IMR-90 (cell line): ENCODE measurements around the gene TTLL7. TPM values are rescaled to one million over a fixed set of nuclear protein-coding genes. Genes with fewer than 3 reads are reported as not detected.
"Not testable (repeated sequence)": the region's sequence is repeated elsewhere in the genome, so short reads cannot be mapped to it uniquely, and the experiment has no call there.

ENCODE experiments used
- ATAC-seq: fragments of 200-7000 bp; cut with Tn5 transposase; 2 replicates; pipeline ENCODE4 v1.9.1; 2020; ENCODE audit warnings: low read depth, mild to moderate bottlenecking, moderate library complexity
- BruUV-seq: library from RNA; stranded (reverse); fragments of 400-500 nt; replicated peaks from 2 replicates; lab custom pipeline; 2021; lab: Mats Ljungman, UMichigan
- CTCF ChIA-PET: fragments of 300-600 bp; formaldehyde crosslinking; extraction: SDS; loops from one replicate; lab custom pipeline; 2021; ENCODE audit warnings: antibody characterized with exemption; lab: Yijun Ruan, JAX
- POLR2A ChIA-PET: fragments of 300-600 bp; sonication (Branson Sonifier 250); formaldehyde crosslinking; loops from one replicate; lab custom pipeline; 2022; ENCODE audit warnings: antibody characterized with exemption; ENCODE audit not compliant: unreplicated experiment; lab: Charles Lee
- DNase-seq: peaks from one replicate; pipeline ENCODE4 v3.0.0; 2013
- H2AFZ ChIP-seq: replicated peaks from 2 replicates; pipeline ENCODE3; 2013; ENCODE audit warnings: low read length, mild to moderate bottlenecking; ENCODE audit not compliant: poor library complexity
- H2AK5ac ChIP-seq: 2 replicates; pipeline ENCODE4 v1.6.1; 2013; ENCODE audit warnings: low read depth, low read length, inconsistent platforms
- H2AK9ac ChIP-seq: replicated peaks from 2 replicates; pipeline ENCODE3; 2013; ENCODE audit warnings: mild to moderate bottlenecking, low read depth, low read length, moderate library complexity; ENCODE audit not compliant: poor library complexity
- H2BK120ac ChIP-seq: 2 replicates; pipeline ENCODE4 v1.6.1; 2013; ENCODE audit warnings: low read depth, low read length, inconsistent platforms
- H2BK15ac ChIP-seq: 3 replicates; pipeline ENCODE4 v1.6.1; 2013; ENCODE audit warnings: low read depth, low read length, inconsistent platforms
- H2BK20ac ChIP-seq: 2 replicates; pipeline ENCODE4 v1.6.1; 2013; ENCODE audit warnings: low read depth, mild to moderate bottlenecking, inconsistent platforms, low read length, moderate library complexity
- H2BK5ac ChIP-seq: 2 replicates; pipeline ENCODE4 v1.6.1; 2013; ENCODE audit warnings: mild to moderate bottlenecking, low read depth, low read length, inconsistent platforms; ENCODE audit not compliant: poor library complexity, severe bottlenecking
- H3K14ac ChIP-seq: replicated peaks from 2 replicates; pipeline ENCODE4 v1.6.1; 2013; ENCODE audit warnings: low read depth, low read length, inconsistent platforms
- H3K18ac ChIP-seq: 2 replicates; pipeline ENCODE4 v1.6.1; 2013; ENCODE audit warnings: low read depth, low read length, control low read depth
- H3K23ac ChIP-seq: 2 replicates; pipeline ENCODE4 v1.6.1; 2013; ENCODE audit warnings: low read depth, low read length, inconsistent platforms
- H3K27ac ChIP-seq: 2 replicates; pipeline ENCODE4 v1.5.1; 2013; ENCODE audit warnings: mild to moderate bottlenecking, control low read depth, low read length; ENCODE audit not compliant: insufficient read depth
- H3K27me3 ChIP-seq: 2 replicates; pipeline ENCODE4 v1.6.1; 2013; ENCODE audit warnings: low read length; ENCODE audit not compliant: control insufficient read depth, insufficient read depth
- H3K36me3 ChIP-seq: 2 replicates; pipeline ENCODE4 v1.6.1; 2013; ENCODE audit warnings: low read length, mixed read lengths; ENCODE audit not compliant: control insufficient read depth, insufficient read depth
- H3K4ac ChIP-seq: 2 replicates; pipeline ENCODE4 v1.6.1; 2013; ENCODE audit warnings: low read depth, low read length, inconsistent platforms
- H3K4me1 ChIP-seq: 2 replicates; pipeline ENCODE4 v1.6.1; 2013; ENCODE audit warnings: low read length, mixed read lengths; ENCODE audit not compliant: control insufficient read depth, insufficient read depth
- H3K4me2 ChIP-seq: 2 replicates; pipeline ENCODE4 v1.6.1; 2013; ENCODE audit warnings: low read depth, mild to moderate bottlenecking, control low read depth, low read length, moderate library complexity
- H3K4me3 ChIP-seq: 2 replicates; pipeline ENCODE4 v1.5.1; 2013; ENCODE audit warnings: low read depth, mild to moderate bottlenecking, control low read depth, low read length, moderate library complexity; ENCODE audit not compliant: insufficient read depth
- H3K56ac ChIP-seq: 2 replicates; pipeline ENCODE4 v1.6.1; 2013; ENCODE audit warnings: low read length, inconsistent platforms; ENCODE audit not compliant: insufficient read depth; ENCODE audit errors: extremely low read depth
- H3K79me1 ChIP-seq, 2 experiments: 2 replicates each; pipeline ENCODE4 v1.6.1; 2013; ENCODE audit warnings: low read length in 2 of 2, inconsistent platforms in 1 of 2, low read depth in 1 of 2
- H3K9ac ChIP-seq: 2 replicates; pipeline ENCODE4 v1.6.1; 2013; ENCODE audit warnings: low read depth, low read length, control low read depth
- H3K9me1 ChIP-seq: 2 replicates; pipeline ENCODE4 v1.6.1; 2013; ENCODE audit warnings: low read length, inconsistent platforms; ENCODE audit not compliant: insufficient read depth
- H3K9me3 ChIP-seq: 2 replicates; pipeline ENCODE4 v1.6.1; 2013; ENCODE audit warnings: low read length; ENCODE audit not compliant: control insufficient read depth, insufficient read depth
- H4K20me1 ChIP-seq: 2 replicates; pipeline ENCODE4 v1.6.1; 2013; ENCODE audit warnings: low read length, inconsistent platforms; ENCODE audit not compliant: insufficient read depth
- H4K5ac ChIP-seq: 2 replicates; pipeline ENCODE4 v1.6.1; 2013; ENCODE audit warnings: mild to moderate bottlenecking, low read depth, low read length, control low read depth
- H4K8ac ChIP-seq, 2 experiments: 2 replicates each; pipeline ENCODE4 v1.6.1; 2013; ENCODE audit warnings: low read depth in 2 of 2, low read length in 2 of 2, control low read depth in 1 of 2, inconsistent platforms in 1 of 2
- H4K91ac ChIP-seq: 2 replicates; pipeline ENCODE4 v1.6.1; 2013; ENCODE audit warnings: low read depth, low read length, inconsistent platforms; ENCODE audit not compliant: insufficient read depth
- BHLHE40 ChIP-seq: fragments of 150-350 bp; IDR thresholded peaks from 2 replicates; pipeline ENCODE4 v1.6.1; 2016; ENCODE audit warnings: mild to moderate bottlenecking, low read depth, low read length
- CEBPB ChIP-seq: IDR thresholded peaks from 2 replicates; pipeline ENCODE4 v1.6.1; 2012; ENCODE audit warnings: low read depth, low read length, improper control_type of control experiment
- MXI1 ChIP-seq: IDR thresholded peaks from 2 replicates; pipeline ENCODE4 v1.6.1; 2012; ENCODE audit warnings: low read depth, mild to moderate bottlenecking, low read length, moderate library complexity, borderline replicate concordance
- POLR2A ChIP-seq: IDR thresholded peaks from 2 replicates; pipeline ENCODE4 v1.6.1; 2012; ENCODE audit warnings: mild to moderate bottlenecking, low read depth, low read length
- RCOR1 ChIP-seq: IDR thresholded peaks from 2 replicates; pipeline ENCODE4 v1.6.1; 2012; ENCODE audit warnings: mild to moderate bottlenecking, low read length, improper control_type of control experiment; ENCODE audit not compliant: insufficient replicate concordance
- RFX5 ChIP-seq: IDR thresholded peaks from 2 replicates; pipeline ENCODE4 v1.8.0; 2012; ENCODE audit warnings: low read depth, mild to moderate bottlenecking, low read length, moderate library complexity
- SMC3 ChIP-seq: fragments of 150-350 bp; IDR thresholded peaks from 2 replicates; pipeline ENCODE4 v1.6.1; 2016; ENCODE audit warnings: low read depth, mild to moderate bottlenecking, antibody characterized with exemption, low read length, moderate library complexity
- USF2 ChIP-seq: fragments of 150-350 bp; IDR thresholded peaks from 2 replicates; pipeline ENCODE4 v1.6.1; 2017; ENCODE audit warnings: mild to moderate bottlenecking, antibody characterized with exemption, low read length, low read depth
- WGBS, 2 experiments: methylation state at CpG; one replicate each; pipeline versions ENCODE4 v1.1.5 to v1.1.7; 2013; ENCODE audit warnings: missing lambda C conversion rate in 2 of 2; ENCODE audit not compliant: insufficient read length in 1 of 2; ENCODE audit errors: extremely low coverage in 2 of 2; 5-methylcytosine and 5-hydroxymethylcytosine counted together
- dilution Hi-C: fragments of 300-500 bp; cut with HindIII; formaldehyde crosslinking; loops from one replicate; pipeline ENCODE4 v1.14.3; 2018; ENCODE audit warnings: low sequenced_read_pairs; ENCODE audit not compliant: unreplicated experiment
- in situ Hi-C: fragments of 300-500 bp; cut with MboI; formaldehyde crosslinking; loops from 3 replicates; pipeline ENCODE4 v1.14.3; 2019; ENCODE audit warnings: low sequenced_read_pairs, inconsistent platforms, mixed read lengths
- intact Hi-C: fragments of 100-400 bp; cut with micrococcal nuclease; formaldehyde crosslinking; loops from 2 replicates; pipeline ENCODE4 v1.10.0; 2022
- polyA plus RNA-seq, 3 experiments: library from polyadenylated mRNA; depleted of rRNA; stranded (reverse); fragments of >200 nt; gene quantifications; 2 replicates each; pipeline ENCODE4 v1.2.3, GENCODE V29; 2012; ENCODE audit warnings: low replicate concordance in 1 of 3
- total RNA-seq: library from RNA; depleted of rRNA; stranded (reverse); fragments of >200 nt; gene quantifications from 2 replicates; pipeline ENCODE4 v1.2.3, GENCODE V29; 2012

TTLL7 gene
- total and polyA plus RNA-seq, 2 of the 4 experiments (the other 2 are of a cell fraction): 5.7 to 8.1 TPM

GRCh38 chr1:83985048-83985447 is 13.9 kb downstream of the TTLL7 start:
- WGBS, 2 experiments: 88% methylated on average over 2 of the region's 3 CpGs; no CpG with 5 or more reads in 1 of the 2 experiments
- peaks cover 5% of the 10 kb centered on the region for H3K9me3 ChIP-seq
- H2AK5ac ChIP-seq: no peak overlapping the region
- H3K56ac ChIP-seq: no peak overlapping the region
- H3K79me1 ChIP-seq: peaks cover 4 to 16% of the 10 kb centered on the region in 2 experiments
- H3K4me2 ChIP-seq: no peak overlapping the region
- no peak overlapping the region for H4K5ac ChIP-seq
- H3K9ac ChIP-seq: no peak overlapping the region
- BruUV-seq: no TSS peak
- H4K91ac ChIP-seq: no peak overlapping the region
- H3K23ac ChIP-seq: no peak overlapping the region
- H3K27me3 ChIP-seq: no peaks in the 10 kb centered on the region
- H4K8ac ChIP-seq: no peak overlapping the region
- no peak overlapping the region for H3K14ac ChIP-seq
- ChIA-PET POLR2A (no interaction called here), CTCF (no interaction called here)
- H2BK120ac ChIP-seq: no peak overlapping the region
- no peaks in the 10 kb centered on the region for H3K4me1 ChIP-seq
- no peak overlapping the region for H3K18ac ChIP-seq
- no peak overlapping the region for H3K27ac ChIP-seq
- H3K36me3 ChIP-seq: no peaks in the 10 kb centered on the region
- no peak overlapping the region for H2BK20ac ChIP-seq
- intact Hi-C loops: no loop called here
- H2AK9ac ChIP-seq: no peak overlapping the region
- ATAC-seq: no peak
- no peak overlapping the region for H2BK5ac ChIP-seq
- no peaks in the 10 kb centered on the region for H3K9me1 ChIP-seq
- no peak overlapping the region for H2AFZ ChIP-seq
- no peaks in the 10 kb centered on the region for H4K20me1 ChIP-seq
- in situ Hi-C loops: no loop called here
- DNase-seq: no peak
- dilution Hi-C loops: no loop called here
- TF ChIP-seq RFX5 (no peak), SMC3 (no peak), POLR2A (no peak), USF2 (no peak), BHLHE40 (no peak), MXI1 (no peak), RCOR1 (no peak), CEBPB (no peak)
- H2BK15ac ChIP-seq: no peak overlapping the region
- H3K4ac ChIP-seq: no peak overlapping the region
- H3K4me3 ChIP-seq: no peak overlapping the region

GRCh38 chr1:83983918-83984317 is 15.0 kb downstream of the TTLL7 start:
- H3K27ac ChIP-seq, BruUV-seq, H2AK5ac ChIP-seq, H2BK120ac ChIP-seq, intact Hi-C loops, dilution Hi-C loops, ATAC-seq, H3K9me1 ChIP-seq, H3K4ac ChIP-seq, H3K23ac ChIP-seq, H2BK15ac ChIP-seq, POLR2A ChIA-PET, H4K5ac ChIP-seq, H3K27me3 ChIP-seq, H2AFZ ChIP-seq, H3K4me1 ChIP-seq, H3K4me3 ChIP-seq, H2BK5ac ChIP-seq, H4K20me1 ChIP-seq, H2BK20ac ChIP-seq, H4K8ac ChIP-seq, H2AK9ac ChIP-seq, H4K91ac ChIP-seq, H3K14ac ChIP-seq, DNase-seq, H3K4me2 ChIP-seq, H3K9ac ChIP-seq, H3K56ac ChIP-seq, H3K36me3 ChIP-seq, H3K9me3 ChIP-seq, in situ Hi-C loops, H3K18ac ChIP-seq: not testable (repeated sequence)
- CTCF ChIA-PET: interaction anchor here (0.7 kb wide), 1 partner anchor 252 kb away, joined by 3 read pairs; no protein-coding TSS in a partner anchor
- no CpG with 5 or more reads among the region's 1 CpG for whole genome bisulfite sequencing, 2 experiments
- H3K79me1 ChIP-seq: peaks cover 8 to 16% of the 10 kb centered on the region in 2 experiments
